Adipocyte (in vitro differentiated cells): ENCODE data around the gene ADRA2B.
A peak's percentile ranks its signal among the peaks of the same experiment; 100 is the strongest.

ENCODE experiments used
- DNase-seq: peaks from one replicate; pipeline ENCODE4 v3.0.0-alpha.2; 2015; ENCODE audit warnings: low read depth
- H3K27me3 ChIP-seq: replicated peaks from 2 replicates; pipeline ENCODE4 v1.7.0; 2013; ENCODE audit warnings: mild to moderate bottlenecking, low read length, moderate library complexity; ENCODE audit not compliant: control insufficient read depth, insufficient read depth
- H3K36me3 ChIP-seq: 2 replicates; pipeline ENCODE4 v1.7.0; 2013; ENCODE audit warnings: low read length, mild to moderate bottlenecking, moderate library complexity; ENCODE audit not compliant: control insufficient read depth, insufficient read depth, severe bottlenecking
- H3K4me1 ChIP-seq: 2 replicates; pipeline ENCODE4 v1.7.0; 2013; ENCODE audit warnings: mild to moderate bottlenecking, low read length, moderate library complexity; ENCODE audit not compliant: control insufficient read depth, insufficient read depth
- H3K4me3 ChIP-seq: 2 replicates; pipeline ENCODE4 v1.7.0; 2013; ENCODE audit warnings: mild to moderate bottlenecking, low read length, moderate library complexity
- H3K9ac ChIP-seq: 2 replicates; pipeline ENCODE4 v1.7.0; 2013; ENCODE audit warnings: mild to moderate bottlenecking, low read length, moderate library complexity
- H3K9me3 ChIP-seq: 2 replicates; pipeline ENCODE4 v1.7.0; 2013; ENCODE audit warnings: mild to moderate bottlenecking, low read length, moderate library complexity; ENCODE audit not compliant: control insufficient read depth

ADRA2B gene

GRCh38 chr2:96140941-96141623 is 24.7 kb upstream of the ADRA2B start:
- DNase-seq = no peak
- H3K9ac ChIP-seq = no peak overlapping the region
- H3K9me3 ChIP-seq = no peaks in the 10 kb centered on the region
- peaks cover 14% of the 10 kb centered on the region for H3K27me3 ChIP-seq
- H3K36me3 ChIP-seq = no peaks in the 10 kb centered on the region
- no peak overlapping the region for H3K4me3 ChIP-seq
- H3K4me1 ChIP-seq = peaks cover 6% of the 10 kb centered on the region

GRCh38 chr2:96139181-96139758 is 22.9 kb upstream of the ADRA2B start:
- Histone ChIP-seq H3K9me3 (no peaks in the 10 kb centered on the region), H3K4me1 (no peaks in the 10 kb centered on the region), H3K36me3 (no peaks in the 10 kb centered on the region), H3K4me3 (no peak overlapping the region), H3K9ac (no peak overlapping the region), H3K27me3 (peaks cover 31% of the 10 kb centered on the region)
- no peak for DNase-seq

GRCh38 chr2:96138179-96139145 is 22.1 kb upstream of the ADRA2B start, which contains the start of gene ASTL:
Gene ASTL (minus strand): TSS chr2:96138502. CDS start chr2:96138436, 66 bp downstream.
- Histone ChIP-seq H3K9me3 (no peaks in the 10 kb centered on the region), H3K9ac (no peak within 1 kb of the TSS), H3K4me1 (no peaks in the 10 kb centered on the region), H3K27me3 (peaks cover 38% of the 10 kb centered on the region), H3K36me3 (no peaks in the 10 kb centered on the region), H3K4me3 (no peak within 1 kb of the TSS)
- peak; percentile 46 for DNase-seq

GRCh38 chr2:96137321-96138178 is 21.2 kb upstream of the ADRA2B start:
- no peaks in the 10 kb centered on the region for H3K4me1 ChIP-seq
- H3K9me3 ChIP-seq = no peaks in the 10 kb centered on the region
- H3K4me3 ChIP-seq = no peak overlapping the region
- peaks cover 42% of the 10 kb centered on the region for H3K27me3 ChIP-seq
- H3K36me3 ChIP-seq = no peaks in the 10 kb centered on the region
- no peak overlapping the region for H3K9ac ChIP-seq
- DNase-seq = no peak

GRCh38 chr2:96136129-96136720 is 19.9 kb upstream of the ADRA2B start:
- Histone ChIP-seq H3K9ac (no peak overlapping the region), H3K4me1 (no peaks in the 10 kb centered on the region), H3K9me3 (no peaks in the 10 kb centered on the region), H3K27me3 (peaks cover 47% of the 10 kb centered on the region), H3K36me3 (no peaks in the 10 kb centered on the region), H3K4me3 (no peak overlapping the region)
- DNase-seq = no peak

- no peaks in the 10 kb centered on the region for H3K9me3 ChIP-seq
- H3K9ac ChIP-seq = no peak overlapping the region
- H3K36me3 ChIP-seq = no peaks in the 10 kb centered on the region
- H3K4me1 ChIP-seq = no peaks in the 10 kb centered on the region
- peaks cover 47% of the 10 kb centered on the region for H3K27me3 ChIP-seq
- H3K4me3 ChIP-seq = no peak overlapping the region
- DNase-seq = no peak
Observed at GRCh38 chr2:96135621-96136020, 19.2 kb upstream of the ADRA2B start.

GRCh38 chr2:96135171-96135570 is 18.8 kb upstream of the ADRA2B start:
- Histone ChIP-seq H3K27me3 (peaks cover 47% of the 10 kb centered on the region), H3K4me3 (no peak overlapping the region), H3K36me3 (no peaks in the 10 kb centered on the region), H3K9me3 (no peaks in the 10 kb centered on the region), H3K9ac (no peak overlapping the region), H3K4me1 (no peaks in the 10 kb centered on the region)
- DNase-seq = no peak

GRCh38 chr2:96134421-96134820 is 18.1 kb upstream of the ADRA2B start:
- Histone ChIP-seq H3K4me1 (no peaks in the 10 kb centered on the region), H3K36me3 (no peaks in the 10 kb centered on the region), H3K9ac (no peak overlapping the region), H3K4me3 (no peak overlapping the region), H3K9me3 (no peaks in the 10 kb centered on the region), H3K27me3 (peaks cover 51% of the 10 kb centered on the region)
- no peak for DNase-seq

GRCh38 chr2:96131813-96132745 is 15.7 kb upstream of the ADRA2B start:
- no peaks in the 10 kb centered on the region for H3K36me3 ChIP-seq
- H3K4me3 ChIP-seq = no peak overlapping the region
- DNase-seq = no peak
- no peaks in the 10 kb centered on the region for H3K4me1 ChIP-seq
- no peak overlapping the region for H3K9ac ChIP-seq
- peaks cover 48% of the 10 kb centered on the region for H3K27me3 ChIP-seq
- no peaks in the 10 kb centered on the region for H3K9me3 ChIP-seq
